Osteocyte (in vitro differentiated cells): ENCODE measurements around the gene ZNF165. TPM values are rescaled to one million over a fixed set of nuclear protein-coding genes. Genes with fewer than 3 reads are reported as not detected.
"Not testable (repeated sequence)": the region's sequence is repeated elsewhere in the genome, so short reads cannot be mapped to it uniquely, and the experiment has no call there.

Experiments used
- DNase-seq: peaks from one replicate; pipeline ENCODE4 v3.0.0; 2021; ENCODE audit warnings: mixed read lengths; ENCODE audit not compliant: unreplicated experiment; ENCODE audit errors: extremely low spot score
- H3K27ac Mint-ChIP-seq: one replicate; pipeline ENCODE4 v1.8.0; 2021; ENCODE audit warnings: mild to moderate bottlenecking, mixed read lengths; ENCODE audit not compliant: unreplicated experiment
- H3K27me3 Mint-ChIP-seq: one replicate; pipeline ENCODE4 v1.8.0; 2021; ENCODE audit warnings: mixed read lengths; ENCODE audit not compliant: unreplicated experiment
- H3K36me3 Mint-ChIP-seq: one replicate; pipeline ENCODE4 v1.8.0; 2021; ENCODE audit warnings: mixed read lengths; ENCODE audit not compliant: unreplicated experiment
- H3K4me1 Mint-ChIP-seq: one replicate; pipeline ENCODE4 v1.8.0; 2021; ENCODE audit warnings: mixed read lengths; ENCODE audit not compliant: unreplicated experiment
- H3K4me3 Mint-ChIP-seq: one replicate; pipeline ENCODE4 v1.8.0; 2021; ENCODE audit warnings: mild to moderate bottlenecking, moderate library complexity, mixed read lengths; ENCODE audit not compliant: unreplicated experiment
- H3K9me3 Mint-ChIP-seq: one replicate; pipeline ENCODE4 v1.8.0; 2021; ENCODE audit warnings: mixed read lengths; ENCODE audit not compliant: unreplicated experiment
- total RNA-seq: library from RNA; stranded (reverse); gene quantifications from 2 replicates; pipeline ENCODE4 v1.2.1, GENCODE V29; 2021
- TF ChIP-seq, protein P1 (sequence below): fragments of 200-600 bp; sonication (generic); IDR thresholded peaks from 2 replicates; pipeline ENCODE4 v1.5.0; 2021; ENCODE audit warnings: antibody characterized with exemption, mild to moderate bottlenecking, moderate library complexity

The ZNF165 gene
- total RNA-seq, 1 donor from 2014 or later = 0.32 TPM

DNA sequence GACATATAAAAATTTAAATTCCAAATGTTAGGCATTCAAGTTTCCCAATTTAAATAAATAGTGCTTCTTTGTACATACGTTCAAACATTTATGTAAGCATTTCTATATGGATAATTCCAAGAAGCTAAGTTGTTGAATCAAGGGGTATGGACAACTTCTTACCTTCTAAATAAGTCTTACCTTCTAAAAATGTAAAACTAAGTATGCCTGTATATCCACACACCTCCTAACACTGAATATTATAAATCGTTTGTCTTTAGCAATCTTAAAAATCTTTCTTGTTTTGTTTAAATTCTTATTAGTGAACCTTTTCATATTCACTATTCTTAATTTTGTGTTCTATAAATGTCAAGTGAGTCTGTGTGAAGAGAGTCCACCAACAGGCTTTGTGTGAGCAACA, 41.5 kb downstream of the ZNF165 start:
- no peaks in the 10 kb centered on the region for H3K9me3 Mint-ChIP-seq
- H3K4me3 Mint-ChIP-seq = no peak overlapping the region
- peaks cover 22% of the 10 kb centered on the region for H3K36me3 Mint-ChIP-seq
- H3K4me1 Mint-ChIP-seq = peaks cover 18% of the 10 kb centered on the region
- TF ChIP-seq, protein P1, sequence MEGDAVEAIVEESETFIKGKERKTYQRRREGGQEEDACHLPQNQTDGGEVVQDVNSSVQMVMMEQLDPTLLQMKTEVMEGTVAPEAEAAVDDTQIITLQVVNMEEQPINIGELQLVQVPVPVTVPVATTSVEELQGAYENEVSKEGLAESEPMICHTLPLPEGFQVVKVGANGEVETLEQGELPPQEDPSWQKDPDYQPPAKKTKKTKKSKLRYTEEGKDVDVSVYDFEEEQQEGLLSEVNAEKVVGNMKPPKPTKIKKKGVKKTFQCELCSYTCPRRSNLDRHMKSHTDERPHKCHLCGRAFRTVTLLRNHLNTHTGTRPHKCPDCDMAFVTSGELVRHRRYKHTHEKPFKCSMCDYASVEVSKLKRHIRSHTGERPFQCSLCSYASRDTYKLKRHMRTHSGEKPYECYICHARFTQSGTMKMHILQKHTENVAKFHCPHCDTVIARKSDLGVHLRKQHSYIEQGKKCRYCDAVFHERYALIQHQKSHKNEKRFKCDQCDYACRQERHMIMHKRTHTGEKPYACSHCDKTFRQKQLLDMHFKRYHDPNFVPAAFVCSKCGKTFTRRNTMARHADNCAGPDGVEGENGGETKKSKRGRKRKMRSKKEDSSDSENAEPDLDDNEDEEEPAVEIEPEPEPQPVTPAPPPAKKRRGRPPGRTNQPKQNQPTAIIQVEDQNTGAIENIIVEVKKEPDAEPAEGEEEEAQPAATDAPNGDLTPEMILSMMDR = no peak
- no peaks in the 10 kb centered on the region for H3K27me3 Mint-ChIP-seq
- no peak overlapping the region for H3K27ac Mint-ChIP-seq
- DNase-seq = no peak

DNA sequence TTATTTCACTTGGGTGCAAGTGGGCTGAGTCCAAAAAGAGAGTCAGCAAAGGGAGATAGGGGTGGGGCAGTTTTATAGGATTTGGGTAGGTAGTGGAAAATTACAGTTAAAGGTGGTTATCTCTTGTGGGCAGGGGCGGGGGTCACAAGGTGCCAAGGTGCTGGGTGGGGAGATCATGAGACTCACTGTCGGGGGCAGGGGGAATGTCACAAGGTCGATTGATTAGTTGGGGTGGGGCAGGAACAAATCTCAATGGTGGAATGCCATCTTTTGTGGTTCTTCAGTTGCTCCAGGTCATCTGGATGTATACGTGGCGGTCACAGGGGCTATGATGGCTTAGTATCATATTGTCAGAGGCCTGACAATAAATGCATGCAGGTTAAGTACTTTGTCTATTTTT, 41.9 kb downstream of the ZNF165 start:
- not testable (repeated sequence) for H3K4me3 Mint-ChIP-seq, H3K9me3 Mint-ChIP-seq

DNA sequence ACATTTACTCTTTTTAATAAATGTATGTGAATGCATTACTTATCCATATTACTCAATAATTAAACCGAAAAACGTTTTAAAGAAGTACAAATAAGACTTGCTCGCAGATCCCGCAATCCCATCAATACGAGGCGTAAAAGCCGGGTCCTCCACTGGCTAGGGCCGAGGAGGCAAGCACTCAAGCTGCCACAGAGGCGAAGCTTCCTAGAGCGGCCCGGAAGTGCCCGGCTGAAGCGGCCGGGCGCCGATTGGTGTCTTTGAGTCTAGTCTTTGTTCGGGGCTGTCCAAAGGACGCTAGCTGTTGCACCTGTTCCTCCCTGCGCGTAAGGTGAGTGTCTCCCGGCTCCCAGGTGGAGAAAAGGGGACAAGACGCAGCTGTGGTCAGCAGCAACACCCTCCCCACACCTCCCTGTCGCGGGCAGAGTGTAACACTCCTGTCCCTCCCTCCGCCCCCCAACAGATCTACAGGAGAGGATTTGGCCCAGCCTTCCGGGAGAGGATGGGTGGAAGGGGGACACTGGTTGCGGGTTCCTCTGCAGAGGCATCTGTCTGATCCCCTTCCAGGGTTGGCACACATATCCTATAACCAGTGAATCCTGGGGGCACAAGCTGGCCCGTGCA, 44.1 kb downstream of the ZNF165 start, which contains the start of gene ZSCAN16:
Gene ZSCAN16 (plus strand): TSS at position 260 of the 621 bp plus-strand sequence. CDS start 835 bp downstream, outside the sequence.
- DNase-seq = peak; percentile 88
- no peaks in the 10 kb centered on the region for H3K9me3 Mint-ChIP-seq
- peaks cover 18% of the 10 kb centered on the region for H3K36me3 Mint-ChIP-seq
- H3K27ac Mint-ChIP-seq = peak within 1 kb of the TSS; percentile 89
- no peaks in the 10 kb centered on the region for H3K27me3 Mint-ChIP-seq
- H3K4me3 Mint-ChIP-seq = peak within 1 kb of the TSS; percentile 95
- peaks cover 18% of the 10 kb centered on the region for H3K4me1 Mint-ChIP-seq
- TF ChIP-seq, protein P1 = no peak

More for the DNA sequence above, 41.9 kb downstream of the ZNF165 start:
- not testable (repeated sequence) for DNase-seq, H3K27me3 Mint-ChIP-seq, H3K27ac Mint-ChIP-seq
- peaks cover 21% of the 10 kb centered on the region for H3K36me3 Mint-ChIP-seq
- H3K4me1 Mint-ChIP-seq = peaks cover 18% of the 10 kb centered on the region

DNA sequence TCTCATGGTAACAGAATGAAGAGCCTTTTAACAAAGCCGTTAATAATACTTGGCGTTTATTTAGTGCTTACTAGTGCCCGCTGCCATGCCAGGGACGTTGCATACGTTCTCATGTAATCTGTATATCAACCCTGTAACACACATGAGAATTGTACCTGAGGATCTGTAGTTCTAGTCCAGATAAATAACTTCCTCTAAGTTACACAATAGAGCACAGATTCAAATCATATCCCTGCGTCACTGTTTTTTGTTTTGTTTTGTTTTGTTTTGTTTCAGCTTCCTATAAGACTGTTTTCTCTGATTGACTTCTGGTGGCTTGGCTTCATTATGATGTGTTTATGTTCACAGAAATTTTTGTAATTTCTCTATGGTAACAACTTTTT, 44.6 kb downstream of the ZNF165 start:
- H3K4me1 Mint-ChIP-seq = peaks cover 18% of the 10 kb centered on the region
- peaks cover 17% of the 10 kb centered on the region for H3K36me3 Mint-ChIP-seq
- H3K4me3 Mint-ChIP-seq = peak overlapping the region; percentile 95
- no peak for DNase-seq
- TF ChIP-seq, protein P1 = no peak
- peak overlapping the region; percentile 89 for H3K27ac Mint-ChIP-seq
- H3K27me3 Mint-ChIP-seq = no peaks in the 10 kb centered on the region
- H3K9me3 Mint-ChIP-seq = no peaks in the 10 kb centered on the region

DNA sequence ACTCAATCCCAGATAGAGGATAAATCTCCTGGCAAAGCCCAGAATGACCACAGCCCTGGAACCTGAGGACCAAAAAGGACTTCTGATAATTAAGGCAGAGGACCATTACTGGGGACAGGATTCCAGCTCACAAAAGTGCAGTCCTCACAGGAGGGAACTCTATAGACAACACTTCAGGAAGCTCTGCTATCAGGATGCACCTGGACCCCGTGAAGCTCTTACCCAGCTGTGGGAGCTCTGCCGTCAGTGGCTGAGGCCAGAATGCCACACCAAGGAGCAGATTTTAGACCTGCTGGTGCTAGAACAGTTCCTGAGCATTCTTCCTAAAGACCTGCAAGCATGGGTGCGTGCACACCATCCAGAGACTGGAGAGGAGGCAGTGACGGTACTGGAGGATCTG, 45.0 kb downstream of the ZNF165 start:
- peak overlapping the region; percentile 95 for H3K4me3 Mint-ChIP-seq
- H3K4me1 Mint-ChIP-seq = peaks cover 18% of the 10 kb centered on the region
- H3K9me3 Mint-ChIP-seq = no peaks in the 10 kb centered on the region
- peaks cover 13% of the 10 kb centered on the region for H3K36me3 Mint-ChIP-seq
- H3K27ac Mint-ChIP-seq = peak overlapping the region; percentile 89
- TF ChIP-seq, protein P1 = no peak
- DNase-seq = no peak
- H3K27me3 Mint-ChIP-seq = no peaks in the 10 kb centered on the region
